ENCODE results near the gene ALOX5AP. TPM values are rescaled to one million over a fixed set of nuclear protein-coding genes. Genes with fewer than 3 reads are reported as not detected.

The ALOX5AP gene
- total and polyA plus RNA-seq, 4 experiments from 2014 or later, result 53.7 to 569 (median 215) TPM

DNA sequence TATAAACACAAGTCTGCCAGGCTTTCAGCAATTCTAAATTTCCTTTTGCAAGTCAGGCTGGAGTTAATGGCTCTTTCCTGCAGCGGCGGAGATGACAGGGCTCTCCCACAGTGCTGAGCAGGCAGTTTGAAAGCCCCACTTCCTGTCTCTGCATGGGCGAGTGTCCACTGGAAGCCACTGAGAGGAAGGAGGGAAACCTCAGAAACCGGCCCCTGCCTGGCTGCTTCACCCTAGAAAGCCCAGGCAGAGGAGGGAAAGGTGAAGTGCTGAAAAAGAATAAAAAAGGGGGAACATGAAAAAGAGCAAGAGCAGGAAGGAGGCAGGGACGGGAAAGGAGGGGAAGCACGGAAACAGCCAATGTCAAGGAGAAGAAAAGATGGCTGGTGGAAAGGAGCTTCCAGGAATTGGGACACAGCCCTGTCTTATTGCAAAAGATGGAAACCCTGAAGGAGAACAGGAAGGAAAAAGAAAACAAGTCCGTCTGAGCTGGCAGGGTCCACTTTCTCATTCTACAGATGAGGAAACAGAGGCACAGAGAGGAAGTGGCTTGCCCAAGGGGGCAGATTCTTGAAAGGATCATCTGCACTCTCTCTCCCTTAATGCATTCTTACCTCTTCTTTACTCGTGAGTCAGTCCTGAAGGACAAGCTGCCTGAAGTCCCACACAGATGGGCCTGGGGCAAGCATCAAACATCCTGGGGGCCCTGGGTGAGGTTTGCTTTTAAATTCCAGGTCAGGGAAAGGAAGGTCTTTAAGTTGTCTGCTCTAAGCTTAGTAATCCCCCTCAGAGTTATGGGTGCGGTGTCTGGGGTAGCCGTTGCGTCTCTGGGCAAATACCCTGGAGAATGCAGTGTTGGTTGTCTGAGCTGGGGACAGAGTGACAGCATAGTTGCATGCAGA, 38.8 kb upstream of the ALOX5AP start:
- POLR2A ChIA-PET (ENCODE audit: partially characterized antibody), result interaction anchor here (0.9 kb wide), 2 partner anchors 40 to 50 kb away, joined by 3 read pairs; no protein-coding TSS in a partner anchor
- H3K9me3 Mint-ChIP-seq, result no peaks in the 10 kb centered on the region
- H3K4me3 ChIP-seq (ENCODE audit: low read length in 2 of 2), result no peak overlapping the region
- H3K36me3 Mint-ChIP-seq, result no peaks in the 10 kb centered on the region
- CTCF ChIA-PET (ENCODE audit: partially characterized antibody), result no interaction called here
- H3K9me3 ChIP-seq (ENCODE audit: control insufficient read depth in 1 of 2, low read length in 2 of 2), result no peaks in the 10 kb centered on the region
- no peak overlapping the region for H3K27ac ChIP-seq (ENCODE audit: low read depth, low read length)
- no peaks in the 10 kb centered on the region for H3K36me3 ChIP-seq (ENCODE audit: insufficient read depth, low read length)
- H3K27me3 Mint-ChIP-seq, result peaks cover 1 to 3% of the 10 kb centered on the region in 2 donors
- peak overlapping the region in 2 of 8 donors; percentile 21 to 37 for H3K4me3 Mint-ChIP-seq
- H3K27me3 ChIP-seq (ENCODE audit: insufficient read depth, low read length), result no peaks in the 10 kb centered on the region
- peaks cover 6 to 19% (median 15%) of the 10 kb centered on the region in 4 donors for H3K4me1 Mint-ChIP-seq
- peaks cover 8% of the 10 kb centered on the region for H3K4me1 ChIP-seq (ENCODE audit: insufficient read depth, low read length)
- peak overlapping the region in 2 of 7 donors; percentile 57 to 65 for H3K27ac Mint-ChIP-seq
- intact Hi-C loops (cut with micrococcal nuclease), result no loop called here
- no peak for DNase-seq

DNA sequence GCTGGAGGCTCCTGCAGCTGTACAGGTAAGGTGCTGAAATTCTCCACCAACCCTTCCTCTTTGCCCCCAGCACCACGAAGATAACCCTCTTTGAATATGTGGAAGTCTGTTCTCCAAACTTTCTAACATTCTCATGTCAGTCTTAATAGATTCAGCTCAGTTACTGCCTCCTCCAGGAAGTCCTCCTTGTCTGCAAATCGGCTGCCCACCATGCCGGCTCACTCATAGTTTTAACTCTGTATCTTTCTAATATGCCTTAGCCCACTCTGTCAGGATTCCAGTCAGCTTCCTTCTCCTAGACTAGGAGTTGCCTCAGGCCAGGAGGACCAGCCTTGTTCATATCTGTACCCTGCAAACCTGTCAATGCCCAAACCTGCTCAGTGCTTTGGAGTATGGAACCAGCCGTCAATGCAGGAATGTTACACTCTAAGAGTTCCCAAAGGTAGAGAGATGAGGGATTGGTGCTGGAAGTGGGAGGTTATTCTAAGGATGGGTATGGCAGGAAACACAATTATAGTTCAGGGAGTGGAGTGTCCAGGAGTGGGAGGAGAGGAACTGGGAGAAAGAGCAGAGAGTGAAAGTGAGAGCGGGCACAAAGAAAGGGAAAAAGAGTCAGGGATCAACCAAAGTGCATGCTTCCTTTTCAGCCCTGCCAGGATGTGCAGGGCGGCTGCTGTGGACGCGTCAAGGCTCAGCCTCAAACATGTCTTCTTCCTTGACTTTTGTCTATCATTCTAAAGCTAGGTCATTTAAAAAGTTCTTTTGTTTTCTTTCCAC, 38.0 kb upstream of the ALOX5AP start:
- Histone ChIP-seq H3K4me3 (ENCODE audit: low read length in 2 of 2) (no peak overlapping the region), H3K4me1 (ENCODE audit: insufficient read depth, low read length) (peaks cover 8% of the 10 kb centered on the region), H3K36me3 (ENCODE audit: insufficient read depth, low read length) (no peaks in the 10 kb centered on the region), H3K27me3 (ENCODE audit: insufficient read depth, low read length) (no peaks in the 10 kb centered on the region), H3K27ac (ENCODE audit: low read depth, low read length) (no peak overlapping the region), H3K9me3 (ENCODE audit: control insufficient read depth in 1 of 2, low read length in 2 of 2) (no peaks in the 10 kb centered on the region)
- Mint-ChIP-seq H3K4me1 (peaks cover 6 to 19% (median 15%) of the 10 kb centered on the region in 4 donors), H3K27ac (peak overlapping the region in 2 of 7 donors; percentile 47 to 57), H3K36me3 (no peaks in the 10 kb centered on the region), H3K27me3 (peaks cover 1 to 3% of the 10 kb centered on the region in 2 donors), H3K4me3 (peak overlapping the region in 1 of 8 donors; percentile 37), H3K9me3 (no peaks in the 10 kb centered on the region)
- ChIA-PET CTCF (ENCODE audit: partially characterized antibody) (no interaction called here), POLR2A (ENCODE audit: partially characterized antibody) (interaction anchor here (0.9 kb wide), 1 partner anchor 49 kb away, joined by 3 read pairs; no protein-coding TSS in a partner anchor)
- DNase-seq, result no peak
- intact Hi-C loops (cut with micrococcal nuclease), result no loop called here

DNA sequence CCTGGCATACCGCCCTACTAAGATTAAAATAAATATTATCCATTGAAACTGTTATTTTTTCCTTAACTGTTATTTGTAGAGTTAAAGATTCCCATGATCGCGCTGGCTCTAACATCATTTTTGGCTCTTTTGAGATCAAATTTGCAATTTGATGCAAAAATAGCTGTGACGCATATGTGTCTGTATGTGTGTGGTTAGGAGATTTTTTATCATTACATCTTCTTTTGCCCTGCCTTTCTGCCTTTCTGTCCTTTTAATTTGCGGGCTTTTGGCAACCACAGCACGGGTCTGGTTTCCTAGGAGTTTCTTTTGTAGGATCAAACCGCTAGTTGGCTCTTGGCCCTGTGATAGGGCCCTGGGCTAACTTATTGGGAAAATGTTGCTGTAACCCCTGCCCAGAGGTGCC, 37.3 kb upstream of the ALOX5AP start:
- no peak overlapping the region for H3K4me3 ChIP-seq (ENCODE audit: low read length in 2 of 2)
- no peaks in the 10 kb centered on the region for H3K9me3 Mint-ChIP-seq
- DNase-seq, result no peak
- POLR2A ChIA-PET (ENCODE audit: partially characterized antibody), result no interaction called here
- peaks cover 8% of the 10 kb centered on the region for H3K4me1 ChIP-seq (ENCODE audit: insufficient read depth, low read length)
- no peaks in the 10 kb centered on the region for H3K9me3 ChIP-seq (ENCODE audit: control insufficient read depth in 1 of 2, low read length in 2 of 2)
- H3K27me3 Mint-ChIP-seq, result peaks cover 1 to 4% of the 10 kb centered on the region in 2 donors
- intact Hi-C loops (cut with micrococcal nuclease), result no loop called here
- no peaks in the 10 kb centered on the region for H3K36me3 Mint-ChIP-seq
- CTCF ChIA-PET (ENCODE audit: partially characterized antibody), result no interaction called here
- H3K4me1 Mint-ChIP-seq, result peaks cover 6 to 19% (median 15%) of the 10 kb centered on the region in 4 donors
- H3K36me3 ChIP-seq (ENCODE audit: insufficient read depth, low read length), result no peaks in the 10 kb centered on the region
- no peak overlapping the region for H3K27ac Mint-ChIP-seq
- H3K4me3 Mint-ChIP-seq, result no peak overlapping the region
- H3K27me3 ChIP-seq (ENCODE audit: insufficient read depth, low read length), result no peaks in the 10 kb centered on the region
- H3K27ac ChIP-seq (ENCODE audit: low read depth, low read length), result no peak overlapping the region

DNA sequence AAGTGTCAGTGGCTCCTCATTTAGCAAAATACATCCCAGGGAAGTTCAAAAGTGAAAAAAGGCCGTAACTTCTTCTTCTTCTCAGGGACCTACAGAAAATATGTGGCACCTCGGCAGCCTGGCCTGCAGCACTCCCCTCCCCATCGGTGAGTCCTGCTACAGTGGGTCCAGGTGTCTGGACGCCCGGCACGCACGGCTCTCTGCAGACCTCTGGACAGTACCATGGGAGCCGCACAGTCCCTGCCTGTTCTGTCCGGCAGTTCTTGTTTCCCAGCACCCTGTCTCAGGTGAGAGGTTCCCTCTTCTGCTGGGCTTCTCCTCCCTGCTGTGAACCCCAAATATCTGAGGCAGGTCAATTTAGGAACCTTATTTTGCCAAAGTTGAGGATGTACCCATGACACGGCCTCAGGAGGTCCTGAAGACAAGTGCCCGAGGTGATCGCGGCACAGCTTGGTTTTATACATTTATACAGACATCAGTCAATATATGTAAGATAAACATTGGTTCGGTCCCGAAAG, 36.8 kb upstream of the ALOX5AP start:
- H3K4me1 ChIP-seq (ENCODE audit: insufficient read depth, low read length), result peaks cover 8% of the 10 kb centered on the region
- H3K4me3 Mint-ChIP-seq, result no peak overlapping the region
- CTCF ChIA-PET (ENCODE audit: partially characterized antibody), result no interaction called here
- no peaks in the 10 kb centered on the region for H3K36me3 ChIP-seq (ENCODE audit: insufficient read depth, low read length)
- H3K27me3 Mint-ChIP-seq, result peaks cover 1 to 7% of the 10 kb centered on the region in 2 donors
- H3K4me1 Mint-ChIP-seq, result peaks cover 6 to 19% (median 15%) of the 10 kb centered on the region in 4 donors
- H3K9me3 ChIP-seq (ENCODE audit: control insufficient read depth in 1 of 2, low read length in 2 of 2), result no peaks in the 10 kb centered on the region
- DNase-seq, result no peak
- POLR2A ChIA-PET (ENCODE audit: partially characterized antibody), result no interaction called here
- intact Hi-C loops (cut with micrococcal nuclease), result no loop called here
- no peaks in the 10 kb centered on the region for H3K36me3 Mint-ChIP-seq
- H3K4me3 ChIP-seq (ENCODE audit: low read length in 2 of 2), result no peak overlapping the region
- no peaks in the 10 kb centered on the region for H3K9me3 Mint-ChIP-seq
- H3K27ac Mint-ChIP-seq, result no peak overlapping the region
- H3K27ac ChIP-seq (ENCODE audit: low read depth, low read length), result no peak overlapping the region
- H3K27me3 ChIP-seq (ENCODE audit: insufficient read depth, low read length), result no peaks in the 10 kb centered on the region

DNA sequence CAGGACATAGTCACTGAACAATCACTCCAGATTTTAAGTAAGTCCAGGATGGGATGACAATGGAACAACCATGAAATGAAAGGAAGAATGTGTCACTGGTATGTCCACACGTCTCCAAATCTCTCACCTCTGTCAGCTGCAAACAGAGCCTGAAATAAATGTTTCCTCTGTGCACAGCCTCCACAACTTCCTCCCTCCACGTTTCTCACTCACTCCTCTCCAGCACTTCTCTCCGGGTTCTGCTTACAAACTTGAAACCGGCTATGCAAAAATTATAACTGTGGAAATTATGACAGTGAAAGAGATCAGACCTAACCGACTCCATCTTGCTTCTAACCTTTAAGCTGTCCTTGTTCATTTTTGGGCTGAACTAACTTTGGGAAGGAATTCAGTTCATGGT, 35.0 kb upstream of the ALOX5AP start:
- no peaks in the 10 kb centered on the region for H3K9me3 ChIP-seq (ENCODE audit: control insufficient read depth in 1 of 2, low read length in 2 of 2)
- H3K27me3 ChIP-seq (ENCODE audit: insufficient read depth, low read length), result no peaks in the 10 kb centered on the region
- H3K27ac Mint-ChIP-seq, result no peak overlapping the region
- ChIA-PET POLR2A (ENCODE audit: partially characterized antibody) (no interaction called here), CTCF (ENCODE audit: partially characterized antibody) (no interaction called here)
- no peaks in the 10 kb centered on the region for H3K36me3 Mint-ChIP-seq
- intact Hi-C loops (cut with micrococcal nuclease), result loop anchor here (5.0 kb wide), 1 partner anchor 42 kb away; no protein-coding TSS in a partner anchor
- no peak overlapping the region for H3K4me3 ChIP-seq (ENCODE audit: low read length in 2 of 2)
- peaks cover 6 to 18% (median 14%) of the 10 kb centered on the region in 4 donors for H3K4me1 Mint-ChIP-seq
- no peak for DNase-seq
- H3K4me3 Mint-ChIP-seq, result no peak overlapping the region
- no peaks in the 10 kb centered on the region for H3K9me3 Mint-ChIP-seq
- peaks cover 8% of the 10 kb centered on the region for H3K4me1 ChIP-seq (ENCODE audit: insufficient read depth, low read length)
- H3K27me3 Mint-ChIP-seq, result peaks cover 0 to 10% of the 10 kb centered on the region in 2 donors
- no peak overlapping the region for H3K27ac ChIP-seq (ENCODE audit: low read depth, low read length)
- no peaks in the 10 kb centered on the region for H3K36me3 ChIP-seq (ENCODE audit: insufficient read depth, low read length)

DNA sequence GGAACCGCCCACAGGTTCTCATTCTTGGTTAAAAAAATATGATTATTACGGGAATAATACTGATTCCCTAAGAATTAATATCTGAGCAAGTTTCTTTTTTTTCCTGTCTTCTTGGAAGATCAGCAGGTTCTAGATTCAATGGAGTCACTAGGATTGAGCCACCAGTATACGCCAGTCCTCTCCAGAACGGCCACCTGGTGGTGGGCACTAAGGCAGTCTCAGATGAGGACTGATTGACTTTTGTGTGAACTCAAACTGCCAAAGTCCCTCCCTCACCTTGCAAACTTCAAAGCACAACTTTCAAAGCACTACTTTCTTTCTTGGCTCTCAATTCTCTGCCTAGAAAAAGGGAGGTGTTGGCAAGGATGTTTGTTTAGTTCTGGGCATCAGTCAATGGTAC, 33.3 kb upstream of the ALOX5AP start:
- no peaks in the 10 kb centered on the region for H3K36me3 ChIP-seq (ENCODE audit: insufficient read depth, low read length)
- Mint-ChIP-seq H3K36me3 (no peaks in the 10 kb centered on the region), H3K4me1 (peaks cover 0 to 6% (median 3%) of the 10 kb centered on the region in 4 donors), H3K4me3 (no peak overlapping the region), H3K27me3 (peaks cover 0 to 10% of the 10 kb centered on the region in 2 donors), H3K9me3 (peaks cover 0 to 2% (median 0%) of the 10 kb centered on the region in 8 donors), H3K27ac (no peak overlapping the region)
- H3K9me3 ChIP-seq (ENCODE audit: control insufficient read depth in 1 of 2, low read length in 2 of 2), result no peaks in the 10 kb centered on the region
- DNase-seq, result no peak
- no peak overlapping the region for H3K27ac ChIP-seq (ENCODE audit: low read depth, low read length)
- intact Hi-C loops (cut with micrococcal nuclease), result loop anchor here (5.0 kb wide), 1 partner anchor 40 kb away; no protein-coding TSS in a partner anchor
- no peak overlapping the region for H3K4me3 ChIP-seq (ENCODE audit: low read length in 2 of 2)
- POLR2A ChIA-PET (ENCODE audit: partially characterized antibody), result no interaction called here
- CTCF ChIA-PET (ENCODE audit: partially characterized antibody), result no interaction called here
- no peaks in the 10 kb centered on the region for H3K27me3 ChIP-seq (ENCODE audit: insufficient read depth, low read length)
- H3K4me1 ChIP-seq (ENCODE audit: insufficient read depth, low read length), result no peaks in the 10 kb centered on the region

DNA sequence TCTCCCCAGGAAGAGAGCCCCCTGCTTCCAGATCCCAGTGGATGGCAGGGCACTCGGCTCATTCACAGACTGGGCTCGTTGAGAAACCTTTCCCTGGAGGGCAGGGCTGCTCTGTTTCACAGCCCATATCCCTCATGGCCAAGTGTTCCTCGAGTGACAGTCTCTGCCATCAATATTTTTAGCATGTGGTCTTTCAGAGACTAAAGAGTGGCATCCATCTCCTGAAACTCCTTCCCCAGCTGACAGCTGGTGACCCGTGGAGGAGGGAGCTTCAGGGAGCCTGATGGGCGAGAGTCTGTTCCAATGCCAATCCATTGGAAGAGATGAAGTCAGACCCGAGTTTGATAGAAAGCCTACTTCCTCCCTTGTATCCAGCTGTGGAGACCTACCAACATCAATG, 30.7 kb upstream of the ALOX5AP start:
- H3K27ac Mint-ChIP-seq, result no peak overlapping the region
- H3K4me1 Mint-ChIP-seq, result peaks cover 0 to 1% (median 0%) of the 10 kb centered on the region in 4 donors
- Histone ChIP-seq H3K36me3 (ENCODE audit: insufficient read depth, low read length) (no peaks in the 10 kb centered on the region), H3K9me3 (ENCODE audit: control insufficient read depth in 1 of 2, low read length in 2 of 2) (no peaks in the 10 kb centered on the region), H3K27me3 (ENCODE audit: insufficient read depth, low read length) (no peaks in the 10 kb centered on the region), H3K4me3 (ENCODE audit: low read length in 2 of 2) (no peak overlapping the region), H3K4me1 (ENCODE audit: insufficient read depth, low read length) (no peaks in the 10 kb centered on the region), H3K27ac (ENCODE audit: low read depth, low read length) (no peak overlapping the region)
- no peak for DNase-seq
- H3K27me3 Mint-ChIP-seq, result peaks cover 0 to 10% of the 10 kb centered on the region in 2 donors
- POLR2A ChIA-PET (ENCODE audit: partially characterized antibody), result no interaction called here
- no peaks in the 10 kb centered on the region for H3K36me3 Mint-ChIP-seq
- no peak overlapping the region for H3K4me3 Mint-ChIP-seq
- intact Hi-C loops (cut with micrococcal nuclease), result loop anchor here (5.0 kb wide), 1 partner anchor 38 kb away; no protein-coding TSS in a partner anchor
- peaks cover 0 to 2% (median 0%) of the 10 kb centered on the region in 8 donors for H3K9me3 Mint-ChIP-seq
- CTCF ChIA-PET (ENCODE audit: partially characterized antibody), result interaction anchor here (0.7 kb wide), 1 partner anchor 13 kb away, joined by 3 read pairs; no protein-coding TSS in a partner anchor
